GM21390 (cell line): ENCODE measurements around the gene DLGAP3.

Experiments
- ATAC-seq: cut with Tn5 transposase; IDR thresholded peaks from one replicate; pipeline ENCODE4 v1.9.1; 2021; ENCODE audit not compliant: unreplicated experiment

Gene DLGAP3

GRCh38 chr1:34928699-34929496, 552 bp downstream of the DLGAP3 start:
- no peak for ATAC-seq

GRCh38 chr1:34928066-34928696, 1.3 kb downstream of the DLGAP3 start:
- ATAC-seq: no peak

GRCh38 chr1:34927316-34927715, 2.1 kb downstream of the DLGAP3 start:
- ATAC-seq: no peak

GRCh38 chr1:34926894-34927293, 2.6 kb downstream of the DLGAP3 start:
- ATAC-seq: no peak

- ATAC-seq: no peak
These were observed 3.3 kb downstream of the DLGAP3 start for GRCh38 chr1:34926156-34926555.

GRCh38 chr1:34925730-34926129, 3.7 kb downstream of the DLGAP3 start:
- ATAC-seq: no peak

- ATAC-seq: no peak
These were observed 4.5 kb downstream of the DLGAP3 start for GRCh38 chr1:34924759-34925555.

GRCh38 chr1:34923490-34923889, 6.0 kb downstream of the DLGAP3 start:
- no peak for ATAC-seq

GRCh38 chr1:34918977-34919561, 10.4 kb downstream of the DLGAP3 start:
- no peak for ATAC-seq

- ATAC-seq: no peak
These were observed 11.0 kb downstream of the DLGAP3 start for GRCh38 chr1:34918386-34918976.

- no peak for ATAC-seq
These were observed 12.4 kb downstream of the DLGAP3 start for GRCh38 chr1:34917017-34917416.

- ATAC-seq: no peak
These were observed 13.3 kb downstream of the DLGAP3 start for GRCh38 chr1:34916104-34916503.

GRCh38 chr1:34915521-34915920, 13.9 kb downstream of the DLGAP3 start:
- ATAC-seq: no peak

- no peak for ATAC-seq
These were observed 14.5 kb downstream of the DLGAP3 start for GRCh38 chr1:34914958-34915357.

GRCh38 chr1:34911465-34911864, 18.0 kb downstream of the DLGAP3 start:
- ATAC-seq: no peak

- no peak for ATAC-seq
These were observed 19.0 kb downstream of the DLGAP3 start for GRCh38 chr1:34910425-34910824.

- ATAC-seq: no peak
These were observed 21.1 kb downstream of the DLGAP3 start for GRCh38 chr1:34908369-34908768.

- ATAC-seq: no peak
These were observed 21.9 kb downstream of the DLGAP3 start for GRCh38 chr1:34907487-34908090.

GRCh38 chr1:34906756-34907155, 22.7 kb downstream of the DLGAP3 start:
- no peak for ATAC-seq

- ATAC-seq: no peak
These were observed 23.2 kb downstream of the DLGAP3 start for GRCh38 chr1:34906222-34906621.

- no peak for ATAC-seq
These were observed 24.4 kb downstream of the DLGAP3 start for GRCh38 chr1:34905098-34905459.
